ENCODE measurements around the gene CLEC2A. TPM values are rescaled to one million over a fixed set of nuclear protein-coding genes. Genes with fewer than 3 reads are reported as not detected.

Gene CLEC2A
- polyA plus RNA-seq, 2 of the 4 experiments (the other 2 are of a cell fraction): not detected

DNA sequence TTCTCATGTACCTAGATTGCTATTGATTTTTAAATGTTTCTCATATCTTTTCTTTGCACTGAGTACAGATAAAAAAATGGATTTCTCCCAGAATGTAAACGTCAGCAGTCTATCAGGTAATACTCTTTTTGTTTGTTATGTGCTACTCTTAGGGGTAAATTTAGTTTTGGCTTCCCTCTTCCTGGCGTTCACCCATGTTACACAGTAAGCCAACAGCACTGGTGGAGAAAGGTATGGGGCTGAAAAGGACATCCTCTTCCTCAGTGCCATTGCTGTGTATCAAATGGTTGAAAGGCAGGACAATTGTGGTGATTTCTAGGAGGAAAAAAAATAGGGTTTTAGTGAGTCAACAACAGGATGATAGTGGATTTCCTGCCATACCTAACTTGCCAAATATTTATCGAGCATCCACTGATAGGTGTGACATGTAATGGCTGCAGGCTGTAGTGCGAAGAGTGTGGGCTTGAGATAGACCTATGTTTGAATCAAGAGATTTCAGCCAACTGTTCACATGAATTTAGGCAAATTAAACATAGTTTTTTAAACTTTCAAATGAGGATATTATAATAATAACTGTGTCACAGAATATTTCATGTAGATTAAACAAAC is 43.4 kb downstream of the CLEC2A start:
- 47% methylated on average over 4 of the region's 4 CpGs for WGBS (ENCODE audit: missing lambda C conversion rate)
- no peak overlapping the region for H3K4me3 ChIP-seq
- no peak for DNase-seq (ENCODE audit: low read depth in 1 of 2, low spot score in 1 of 2)

DNA sequence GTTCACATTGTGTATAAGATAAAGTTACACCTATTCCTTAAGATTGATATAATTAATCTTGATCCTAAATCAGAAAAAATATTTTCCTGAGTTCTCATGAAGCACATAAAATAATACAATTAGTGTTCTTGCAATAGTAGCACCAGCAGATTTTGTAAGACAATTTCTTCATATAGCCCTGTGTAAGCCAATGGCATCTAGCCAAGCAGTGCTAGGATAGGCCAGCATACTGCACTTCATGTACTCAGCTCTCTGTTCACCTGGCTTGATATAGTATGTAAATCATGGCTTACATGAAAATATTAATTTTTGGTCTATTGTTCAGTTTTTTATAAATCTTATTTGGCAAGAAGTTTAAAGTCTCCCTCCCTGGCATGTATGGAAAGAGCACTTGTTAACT is 49.0 kb downstream of the CLEC2A start:
- no peak for TF ChIP-seq RAD21 (conservative IDR thresholded peaks at IDR 0.05 in 1 of 2, IDR thresholded peaks at IDR 0.05 in 1 of 2)
- TF ChIP-seq, protein P1, sequence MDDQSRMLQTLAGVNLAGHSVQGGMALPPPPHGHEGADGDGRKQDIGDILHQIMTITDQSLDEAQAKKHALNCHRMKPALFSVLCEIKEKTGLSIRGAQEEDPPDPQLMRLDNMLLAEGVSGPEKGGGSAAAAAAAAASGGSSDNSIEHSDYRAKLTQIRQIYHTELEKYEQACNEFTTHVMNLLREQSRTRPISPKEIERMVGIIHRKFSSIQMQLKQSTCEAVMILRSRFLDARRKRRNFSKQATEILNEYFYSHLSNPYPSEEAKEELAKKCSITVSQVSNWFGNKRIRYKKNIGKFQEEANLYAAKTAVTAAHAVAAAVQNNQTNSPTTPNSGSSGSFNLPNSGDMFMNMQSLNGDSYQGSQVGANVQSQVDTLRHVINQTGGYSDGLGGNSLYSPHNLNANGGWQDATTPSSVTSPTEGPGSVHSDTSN (IDR thresholded peaks at IDR 0.05): no peak
- no peak for TF ChIP-seq KDM1A (IDR thresholded peaks at IDR 0.05; ENCODE audit: low read depth)
- Histone ChIP-seq H3K27ac (no peak overlapping the region), H3K4me2 (no peak overlapping the region), H3K4me1 (no peaks in the 10 kb centered on the region), H3K9me3 (no peaks in the 10 kb centered on the region), H3K4me3 (no peak overlapping the region)
- DNase-seq (ENCODE audit: low read depth in 1 of 2, low spot score in 1 of 2) (no peak), FAIRE-seq (no peak), ATAC-seq (no peak)
- CTCF ChIA-PET: no interaction called here
- POLR2A ChIA-PET: no interaction called here

More for the DNA sequence above, 43.4 kb downstream of the CLEC2A start:
- Histone ChIP-seq H3K27ac (no peak overlapping the region), H3K4me1 (no peaks in the 10 kb centered on the region), H3K9me3 (no peaks in the 10 kb centered on the region), H3K4me2 (no peak overlapping the region)
- POLR2A ChIA-PET: no interaction called here
- ATAC-seq (no peak), FAIRE-seq (no peak)
- CTCF ChIA-PET: no interaction called here
- TF ChIP-seq ZNF302 (CRISPR knock-in tag; IDR thresholded peaks at IDR 0.05) (no peak), TP53 (CRISPR knock-in tag; IDR thresholded peaks at IDR 0.05) (no peak), CEBPB (IDR thresholded peaks at IDR 0.05) (no peak), RFX5 (IDR thresholded peaks at IDR 0.05) (no peak), MAZ (IDR thresholded peaks at IDR 0.05; ENCODE audit: borderline replicate concordance, low read depth, low read length) (no peak), ELK1 (IDR thresholded peaks at IDR 0.05; ENCODE audit: low read depth, low read length) (no peak), HDAC2 (IDR thresholded peaks at IDR 0.05) (no peak), CBX8 (IDR thresholded peaks at IDR 0.05) (no peak), FOSB (CRISPR knock-in tag; IDR thresholded peaks at IDR 0.05) (no peak), MAFK (IDR thresholded peaks at IDR 0.05; ENCODE audit: partially characterized antibody) (no peak)
- TF ChIP-seq, protein P2, sequence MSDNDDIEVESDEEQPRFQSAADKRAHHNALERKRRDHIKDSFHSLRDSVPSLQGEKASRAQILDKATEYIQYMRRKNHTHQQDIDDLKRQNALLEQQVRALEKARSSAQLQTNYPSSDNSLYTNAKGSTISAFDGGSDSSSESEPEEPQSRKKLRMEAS (IDR thresholded peaks at IDR 0.05): no peak

GRCh38 chr12:9881988-9882387 is 50.2 kb downstream of the CLEC2A start:
- Histone ChIP-seq H3K27ac (no peak overlapping the region), H3K9me3 (no peaks in the 10 kb centered on the region), H3K4me2 (no peak overlapping the region), H3K4me3 (no peak overlapping the region), H3K4me1 (no peaks in the 10 kb centered on the region)
- ChIA-PET CTCF (no interaction called here), POLR2A (no interaction called here)
- WGBS (ENCODE audit: missing lambda C conversion rate): 68% methylated on average over 5 of the region's 5 CpGs
- DNase-seq (ENCODE audit: low read depth in 1 of 2, low spot score in 1 of 2): no peak
- no peak for ATAC-seq
- no peak for FAIRE-seq
- TF ChIP-seq REST (IDR thresholded peaks at IDR 0.05) (no peak), CBX2 (IDR thresholded peaks at IDR 0.05; ENCODE audit: borderline replicate concordance, low read depth) (no peak)
- TF ChIP-seq, protein P3, sequence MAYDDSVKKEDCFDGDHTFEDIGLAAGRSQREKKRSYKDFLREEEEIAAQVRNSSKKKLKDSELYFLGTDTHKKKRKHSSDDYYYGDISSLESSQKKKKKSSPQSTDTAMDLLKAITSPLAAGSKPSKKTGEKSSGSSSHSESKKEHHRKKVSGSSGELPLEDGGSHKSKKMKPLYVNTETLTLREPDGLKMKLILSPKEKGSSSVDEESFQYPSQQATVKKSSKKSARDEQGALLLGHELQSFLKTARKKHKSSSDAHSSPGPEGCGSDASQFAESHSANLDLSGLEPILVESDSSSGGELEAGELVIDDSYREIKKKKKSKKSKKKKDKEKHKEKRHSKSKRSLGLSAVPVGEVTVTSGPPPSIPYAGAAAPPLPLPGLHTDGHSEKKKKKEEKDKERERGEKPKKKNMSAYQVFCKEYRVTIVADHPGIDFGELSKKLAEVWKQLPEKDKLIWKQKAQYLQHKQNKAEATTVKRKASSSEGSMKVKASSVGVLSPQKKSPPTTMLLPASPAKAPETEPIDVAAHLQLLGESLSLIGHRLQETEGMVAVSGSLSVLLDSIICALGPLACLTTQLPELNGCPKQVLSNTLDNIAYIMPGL (CRISPR knock-in tag; IDR thresholded peaks at IDR 0.05; ENCODE audit: borderline replicate concordance): no peak
- TF ChIP-seq, protein P4, sequence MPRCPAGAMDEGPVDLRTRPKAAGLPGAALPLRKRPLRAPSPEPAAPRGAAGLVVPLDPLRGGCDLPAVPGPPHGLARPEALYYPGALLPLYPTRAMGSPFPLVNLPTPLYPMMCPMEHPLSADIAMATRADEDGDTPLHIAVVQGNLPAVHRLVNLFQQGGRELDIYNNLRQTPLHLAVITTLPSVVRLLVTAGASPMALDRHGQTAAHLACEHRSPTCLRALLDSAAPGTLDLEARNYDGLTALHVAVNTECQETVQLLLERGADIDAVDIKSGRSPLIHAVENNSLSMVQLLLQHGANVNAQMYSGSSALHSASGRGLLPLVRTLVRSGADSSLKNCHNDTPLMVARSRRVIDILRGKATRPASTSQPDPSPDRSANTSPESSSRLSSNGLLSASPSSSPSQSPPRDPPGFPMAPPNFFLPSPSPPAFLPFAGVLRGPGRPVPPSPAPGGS (IDR thresholded peaks at IDR 0.05): no peak
